Type B pancreatic cell (in vitro differentiated cells): Measurements from ENCODE around the gene PPDPF. TPM values are rescaled to one million over a fixed set of nuclear protein-coding genes. Genes with fewer than 3 reads are reported as not detected.
A peak's percentile ranks its signal among the peaks of the same experiment; 100 is the strongest.

ENCODE experiments used
- DNase-seq: peaks from one replicate; pipeline ENCODE4 v3.0.0; 2021; ENCODE audit warnings: mixed read lengths; ENCODE audit not compliant: unreplicated experiment; ENCODE audit errors: extremely low spot score
- H3K27ac Mint-ChIP-seq: 2 replicates; pipeline ENCODE4 v1.8.0; 2021; ENCODE audit warnings: mild to moderate bottlenecking, mixed read lengths
- H3K27me3 Mint-ChIP-seq: 2 replicates; pipeline ENCODE4 v1.8.0; 2021; ENCODE audit warnings: mixed read lengths
- H3K36me3 Mint-ChIP-seq: 2 replicates; pipeline ENCODE4 v1.8.0; 2021; ENCODE audit warnings: mixed read lengths
- H3K4me1 Mint-ChIP-seq: one replicate; pipeline ENCODE4 v1.8.0; 2021; ENCODE audit warnings: mixed read lengths; ENCODE audit not compliant: unreplicated experiment
- H3K4me3 Mint-ChIP-seq: 2 replicates; pipeline ENCODE4 v1.8.0; 2021; ENCODE audit warnings: mild to moderate bottlenecking, mixed read lengths
- H3K9me3 Mint-ChIP-seq: 2 replicates; pipeline ENCODE4 v1.8.0; 2021; ENCODE audit warnings: mixed read lengths
- total RNA-seq: library from RNA; stranded (reverse); gene quantifications from 2 replicates; pipeline ENCODE4 v1.2.1, GENCODE V29; 2021; ENCODE audit warnings: low replicate concordance
- TF ChIP-seq, protein P1 (sequence below): fragments of 200-600 bp; sonication (generic); conservative IDR thresholded peaks from 2 replicates; pipeline ENCODE4 v1.5.0; 2021; ENCODE audit warnings: antibody characterized with exemption, mild to moderate bottlenecking

PPDPF gene
- total RNA-seq, 1 donor from 2014 or later, result 280 TPM

- Mint-ChIP-seq H3K27me3 (no peaks in the 10 kb centered on the region), H3K36me3 (peaks cover 10% of the 10 kb centered on the region), H3K27ac (peak overlapping the region; percentile 88), H3K9me3 (no peaks in the 10 kb centered on the region), H3K4me1 (peaks cover 14% of the 10 kb centered on the region), H3K4me3 (peak overlapping the region; percentile 60)
- TF ChIP-seq, protein P1, sequence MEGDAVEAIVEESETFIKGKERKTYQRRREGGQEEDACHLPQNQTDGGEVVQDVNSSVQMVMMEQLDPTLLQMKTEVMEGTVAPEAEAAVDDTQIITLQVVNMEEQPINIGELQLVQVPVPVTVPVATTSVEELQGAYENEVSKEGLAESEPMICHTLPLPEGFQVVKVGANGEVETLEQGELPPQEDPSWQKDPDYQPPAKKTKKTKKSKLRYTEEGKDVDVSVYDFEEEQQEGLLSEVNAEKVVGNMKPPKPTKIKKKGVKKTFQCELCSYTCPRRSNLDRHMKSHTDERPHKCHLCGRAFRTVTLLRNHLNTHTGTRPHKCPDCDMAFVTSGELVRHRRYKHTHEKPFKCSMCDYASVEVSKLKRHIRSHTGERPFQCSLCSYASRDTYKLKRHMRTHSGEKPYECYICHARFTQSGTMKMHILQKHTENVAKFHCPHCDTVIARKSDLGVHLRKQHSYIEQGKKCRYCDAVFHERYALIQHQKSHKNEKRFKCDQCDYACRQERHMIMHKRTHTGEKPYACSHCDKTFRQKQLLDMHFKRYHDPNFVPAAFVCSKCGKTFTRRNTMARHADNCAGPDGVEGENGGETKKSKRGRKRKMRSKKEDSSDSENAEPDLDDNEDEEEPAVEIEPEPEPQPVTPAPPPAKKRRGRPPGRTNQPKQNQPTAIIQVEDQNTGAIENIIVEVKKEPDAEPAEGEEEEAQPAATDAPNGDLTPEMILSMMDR, result no peak
- no peak for DNase-seq
Observed at GRCh38 chr20:63525185-63525584, 4.6 kb downstream of the PPDPF start.

- Mint-ChIP-seq H3K4me3 (no peak overlapping the region), H3K4me1 (peaks cover 14% of the 10 kb centered on the region), H3K27ac (peak overlapping the region; percentile 34), H3K9me3 (no peaks in the 10 kb centered on the region), H3K27me3 (no peaks in the 10 kb centered on the region), H3K36me3 (peaks cover 10% of the 10 kb centered on the region)
- no peak for DNase-seq
- TF ChIP-seq, protein P1, result no peak
Observed at GRCh38 chr20:63525971-63526370, 5.4 kb downstream of the PPDPF start.

DNA sequence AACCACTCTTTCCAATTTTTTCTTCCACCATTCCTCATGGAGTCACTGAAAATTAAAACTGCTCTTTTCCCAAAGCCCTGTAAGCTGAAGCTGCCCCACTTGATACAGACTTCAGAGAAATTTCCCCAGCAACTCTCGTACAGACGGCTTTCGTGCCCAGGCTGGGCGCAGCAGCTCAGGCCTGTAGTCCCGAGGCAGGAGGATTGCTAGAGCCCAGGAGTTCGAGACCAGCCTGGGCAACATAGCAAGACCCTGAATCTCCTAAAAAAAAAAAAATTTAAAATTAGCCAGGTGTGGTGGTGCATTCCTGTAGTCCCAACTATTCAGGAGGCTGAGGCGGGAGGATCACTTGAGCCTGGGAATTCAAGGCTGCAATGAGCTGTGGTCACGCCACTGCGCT is 6.6 kb downstream of the PPDPF start:
- Mint-ChIP-seq H3K27ac (no peak overlapping the region), H3K9me3 (no peaks in the 10 kb centered on the region), H3K36me3 (peaks cover 10% of the 10 kb centered on the region), H3K27me3 (no peaks in the 10 kb centered on the region), H3K4me3 (no peak overlapping the region), H3K4me1 (peaks cover 18% of the 10 kb centered on the region)
- DNase-seq, result no peak
- TF ChIP-seq, protein P1, result no peak

DNA sequence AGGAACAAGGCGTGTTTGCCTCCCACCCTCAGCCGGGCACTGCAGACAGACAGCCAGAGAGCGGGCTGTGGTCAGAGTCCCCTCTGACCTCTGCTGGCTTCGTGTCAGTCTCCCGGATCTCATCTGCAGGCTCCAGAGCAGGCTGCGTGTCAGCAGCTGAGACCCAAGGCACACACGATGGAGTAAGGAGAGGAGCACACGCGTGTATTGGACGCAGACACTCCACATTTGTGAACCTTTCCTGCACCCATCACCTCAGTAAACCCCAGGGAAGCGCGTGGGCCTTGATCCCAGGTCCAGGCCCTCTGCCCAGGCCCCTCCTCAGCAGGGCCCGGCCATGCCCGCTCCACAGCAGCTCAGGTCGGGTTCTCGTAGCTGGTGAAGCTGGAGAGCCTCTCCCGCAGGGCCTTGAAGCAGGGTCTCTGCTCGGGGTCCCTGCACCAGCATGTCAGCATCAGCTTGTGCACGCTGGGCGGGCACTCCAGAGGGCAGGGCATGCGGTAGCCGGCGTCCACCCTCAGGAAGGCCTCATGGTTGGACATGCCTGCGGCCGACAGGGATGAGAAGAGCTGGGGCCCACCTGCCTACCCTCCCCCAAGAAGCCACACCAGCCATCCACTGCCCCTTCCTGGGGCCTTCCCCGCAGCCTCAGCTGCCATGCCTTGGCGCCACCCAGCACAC is 8.8 kb downstream of the PPDPF start:
- Mint-ChIP-seq H3K27ac (no peak overlapping the region), H3K4me1 (peaks cover 14% of the 10 kb centered on the region), H3K4me3 (no peak overlapping the region), H3K36me3 (no peaks in the 10 kb centered on the region), H3K27me3 (no peaks in the 10 kb centered on the region), H3K9me3 (no peaks in the 10 kb centered on the region)
- TF ChIP-seq, protein P1, result no peak
- DNase-seq, result no peak

DNA sequence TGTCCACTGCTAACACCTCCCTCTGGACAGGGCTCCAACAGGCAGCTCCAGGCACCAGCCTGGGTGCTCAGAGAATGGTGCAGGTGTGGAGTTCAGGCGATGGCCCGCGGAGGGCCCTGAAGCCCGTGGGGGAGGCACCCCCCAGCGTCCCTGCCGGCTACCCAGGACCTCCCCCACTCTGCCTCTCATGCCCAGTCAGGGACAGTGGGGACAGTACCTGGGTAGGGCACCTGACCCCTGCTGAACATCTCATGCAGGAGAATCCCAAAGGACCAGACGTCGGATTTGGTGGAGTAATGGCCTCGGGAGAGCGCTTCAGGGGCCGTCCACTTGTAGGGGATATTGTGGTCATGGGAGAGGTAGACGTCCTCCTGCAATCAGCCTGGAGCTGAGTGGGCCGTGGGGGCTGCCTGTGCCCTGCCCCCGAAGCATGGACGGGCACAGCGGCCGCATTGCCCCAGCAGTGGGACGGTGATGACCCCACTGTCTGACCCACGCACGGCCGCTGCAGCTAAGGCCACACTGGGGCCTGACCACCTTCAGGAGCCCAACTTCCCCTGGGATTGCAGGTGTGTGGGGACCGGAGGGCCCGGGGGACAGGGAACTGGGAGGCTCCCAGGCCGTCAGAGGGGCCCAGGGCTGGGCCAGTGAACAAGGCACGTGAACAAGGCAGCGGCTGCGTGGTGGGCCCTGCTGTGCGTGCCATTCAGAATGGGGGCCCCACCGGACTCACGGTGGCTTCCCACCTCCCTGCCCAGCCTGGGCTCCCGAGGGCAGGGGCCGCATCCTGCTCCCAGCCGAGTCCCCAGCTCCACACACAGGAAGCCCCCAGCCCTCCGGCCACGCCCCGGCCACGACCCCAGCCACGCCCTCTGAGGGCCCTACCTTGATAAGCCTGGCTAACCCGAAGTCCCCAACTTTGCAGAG is 9.6 kb downstream of the PPDPF start:
- no peaks in the 10 kb centered on the region for H3K27me3 Mint-ChIP-seq
- peaks cover 6% of the 10 kb centered on the region for H3K4me1 Mint-ChIP-seq
- no peak overlapping the region for H3K27ac Mint-ChIP-seq
- DNase-seq, result no peak
- no peaks in the 10 kb centered on the region for H3K9me3 Mint-ChIP-seq
- H3K36me3 Mint-ChIP-seq, result no peaks in the 10 kb centered on the region
- TF ChIP-seq, protein P1, result no peak
- no peak overlapping the region for H3K4me3 Mint-ChIP-seq
